ENCODE results near the gene CARD14. TPM values are rescaled to one million over a fixed set of nuclear protein-coding genes. Genes with fewer than 3 reads are reported as not detected.

The CARD14 gene
- total and polyA plus RNA-seq, 2 of the 13 experiments (the other 11 are each of a cell fraction or from before 2014, with no cell fraction given): 0.11 TPM; not detected in 1

DNA sequence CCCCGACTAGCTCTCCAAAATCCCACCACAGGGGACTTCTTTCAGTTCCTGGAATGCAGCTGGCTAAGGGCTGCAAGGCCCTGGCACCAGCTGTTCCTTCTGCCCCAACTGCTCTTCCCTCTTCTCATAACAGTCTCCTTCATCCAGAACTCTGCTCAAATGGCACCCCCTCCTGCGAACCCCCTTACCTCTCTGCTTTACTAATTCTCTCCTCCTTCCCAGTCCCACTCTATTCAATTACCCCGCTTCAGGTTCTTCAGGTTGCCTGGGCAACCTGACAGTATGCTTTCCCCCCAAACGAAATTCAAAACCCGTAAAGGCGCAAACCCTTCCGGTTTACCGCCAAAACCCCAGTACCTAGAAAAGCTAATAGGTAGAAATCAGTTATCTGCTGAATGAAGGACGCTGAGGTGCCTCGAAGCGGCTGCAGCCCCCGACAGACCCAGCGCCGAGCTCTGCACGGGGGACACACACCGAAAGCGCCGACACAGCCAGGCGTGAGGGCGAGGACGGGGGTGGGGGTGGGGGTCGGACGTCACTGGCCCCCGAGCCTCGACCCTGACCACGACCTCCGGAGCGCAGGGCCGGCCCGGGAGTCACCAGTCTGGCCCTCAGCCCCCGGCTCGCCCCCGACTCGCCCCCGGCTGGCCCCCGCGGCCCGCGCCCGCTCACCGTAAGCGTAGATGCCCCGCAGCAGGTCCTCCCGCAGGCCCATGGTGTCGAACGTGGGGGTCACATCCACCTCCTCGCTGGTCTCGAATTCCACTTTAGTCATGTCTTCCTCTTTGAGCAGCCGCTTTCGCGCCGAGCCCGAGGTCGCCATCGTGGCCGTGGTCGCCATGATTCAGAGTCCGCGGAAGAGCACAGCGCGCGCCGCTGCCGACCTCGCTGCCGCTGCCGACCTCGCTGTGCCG is 23.5 kb upstream of the CARD14 start (continued):
- TF ChIP-seq, protein P1, sequence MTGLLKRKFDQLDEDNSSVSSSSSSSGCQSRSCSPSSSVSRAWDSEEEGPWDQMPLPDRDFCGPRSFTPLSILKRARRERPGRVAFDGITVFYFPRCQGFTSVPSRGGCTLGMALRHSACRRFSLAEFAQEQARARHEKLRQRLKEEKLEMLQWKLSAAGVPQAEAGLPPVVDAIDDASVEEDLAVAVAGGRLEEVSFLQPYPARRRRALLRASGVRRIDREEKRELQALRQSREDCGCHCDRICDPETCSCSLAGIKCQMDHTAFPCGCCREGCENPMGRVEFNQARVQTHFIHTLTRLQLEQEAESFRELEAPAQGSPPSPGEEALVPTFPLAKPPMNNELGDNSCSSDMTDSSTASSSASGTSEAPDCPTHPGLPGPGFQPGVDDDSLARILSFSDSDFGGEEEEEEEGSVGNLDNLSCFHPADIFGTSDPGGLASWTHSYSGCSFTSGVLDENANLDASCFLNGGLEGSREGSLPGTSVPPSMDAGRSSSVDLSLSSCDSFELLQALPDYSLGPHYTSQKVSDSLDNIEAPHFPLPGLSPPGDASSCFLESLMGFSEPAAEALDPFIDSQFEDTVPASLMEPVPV (CRISPR knock-in tag; IDR thresholded peaks at IDR 0.05): no peak
- TF ChIP-seq, protein P2, sequence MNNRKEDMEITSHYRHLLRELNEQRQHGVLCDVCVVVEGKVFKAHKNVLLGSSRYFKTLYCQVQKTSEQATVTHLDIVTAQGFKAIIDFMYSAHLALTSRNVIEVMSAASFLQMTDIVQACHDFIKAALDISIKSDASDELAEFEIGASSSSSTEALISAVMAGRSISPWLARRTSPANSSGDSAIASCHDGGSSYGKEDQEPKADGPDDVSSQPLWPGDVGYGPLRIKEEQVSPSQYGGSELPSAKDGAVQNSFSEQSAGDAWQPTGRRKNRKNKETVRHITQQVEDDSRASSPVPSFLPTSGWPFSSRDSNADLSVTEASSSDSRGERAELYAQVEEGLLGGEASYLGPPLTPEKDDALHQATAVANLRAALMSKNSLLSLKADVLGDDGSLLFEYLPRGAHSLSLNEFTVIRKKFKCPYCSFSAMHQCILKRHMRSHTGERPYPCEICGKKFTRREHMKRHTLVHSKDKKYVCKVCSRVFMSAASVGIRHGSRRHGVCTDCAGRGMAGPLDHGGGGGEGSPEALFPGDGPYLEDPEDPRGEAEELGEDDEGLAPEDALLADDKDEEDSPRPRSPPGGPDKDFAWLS (CRISPR knock-in tag; IDR thresholded peaks at IDR 0.05; ENCODE audit: borderline replicate concordance): 0 out of 2 replicates have a peak, but pooled peaks have one; percentile 27
- TF ChIP-seq KAT2B (IDR thresholded peaks at IDR 0.05; ENCODE audit: borderline replicate concordance, low read depth, low read length) (no peak), ZSCAN12 (CRISPR knock-in tag; IDR thresholded peaks at IDR 0.05) (0 out of 2 replicates have a peak, but pooled peaks have one; percentile 87), ZNF629 (CRISPR knock-in tag; conservative IDR thresholded peaks at IDR 0.05) (peak; percentile 8; the same call in 1 of the 2 replicates), SP2 (CRISPR knock-in tag; IDR thresholded peaks at IDR 0.05) (0 out of 2 replicates have a peak, but pooled peaks have one; percentile 37), CEBPB (IDR thresholded peaks at IDR 0.05; ENCODE audit: borderline replicate concordance, low read depth, low read length) (no peak), ZNF547 (CRISPR knock-in tag; IDR thresholded peaks at IDR 0.05) (peak; percentile 66; the same call in 1 of the 2 replicates), RAD51 (IDR thresholded peaks at IDR 0.05; ENCODE audit: borderline replicate concordance) (no peak), RAD21 (CRISPR knock-in tag; IDR thresholded peaks at IDR 0.05) (0 out of 2 replicates have a peak, but pooled peaks have one; percentile 10), ZNF253 (CRISPR knock-in tag; IDR thresholded peaks at IDR 0.05; ENCODE audit: borderline replicate concordance) (no peak), ZNF235 (CRISPR knock-in tag; IDR thresholded peaks at IDR 0.05; ENCODE audit: borderline replicate concordance) (peak; percentile 89; the same call in 1 of the 2 replicates), ZSCAN20 (CRISPR knock-in tag; IDR thresholded peaks at IDR 0.05; ENCODE audit: borderline replicate concordance) (0 out of 2 replicates have a peak, but pooled peaks have one; percentile 47), LCORL (IDR thresholded peaks at IDR 0.05) (no peak), LCORL (CRISPR knock-in tag; IDR thresholded peaks at IDR 0.05) (no peak; the same call in 1 of the 2 replicates), PAX8 (CRISPR knock-in tag; IDR thresholded peaks at IDR 0.05; ENCODE audit: borderline replicate concordance) (0 out of 2 replicates have a peak, but pooled peaks have one; percentile 96), ZNF232 (CRISPR knock-in tag; IDR thresholded peaks at IDR 0.05; ENCODE audit: borderline replicate concordance) (peak; percentile 27; the same call in 1 of the 2 replicates), NCOR1 (IDR thresholded peaks at IDR 0.05; ENCODE audit: borderline replicate concordance, low read length) (no peak), ZNF773 (CRISPR knock-in tag; IDR thresholded peaks at IDR 0.05; ENCODE audit: borderline replicate concordance) (peak; percentile 18; the same call in 1 of the 2 replicates), ZNF205 (CRISPR knock-in tag; IDR thresholded peaks at IDR 0.05) (no peak), RFXAP (CRISPR knock-in tag; IDR thresholded peaks at IDR 0.05; ENCODE audit: borderline replicate concordance) (0 out of 2 replicates have a peak, but pooled peaks have one; percentile 45)
- TF ChIP-seq, protein P3, sequence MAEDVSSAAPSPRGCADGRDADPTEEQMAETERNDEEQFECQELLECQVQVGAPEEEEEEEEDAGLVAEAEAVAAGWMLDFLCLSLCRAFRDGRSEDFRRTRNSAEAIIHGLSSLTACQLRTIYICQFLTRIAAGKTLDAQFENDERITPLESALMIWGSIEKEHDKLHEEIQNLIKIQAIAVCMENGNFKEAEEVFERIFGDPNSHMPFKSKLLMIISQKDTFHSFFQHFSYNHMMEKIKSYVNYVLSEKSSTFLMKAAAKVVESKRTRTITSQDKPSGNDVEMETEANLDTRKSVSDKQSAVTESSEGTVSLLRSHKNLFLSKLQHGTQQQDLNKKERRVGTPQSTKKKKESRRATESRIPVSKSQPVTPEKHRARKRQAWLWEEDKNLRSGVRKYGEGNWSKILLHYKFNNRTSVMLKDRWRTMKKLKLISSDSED (CRISPR knock-in tag; IDR thresholded peaks at IDR 0.05): peak; percentile 22; the same call in 1 of the 2 replicates
- TF ChIP-seq, protein P4, sequence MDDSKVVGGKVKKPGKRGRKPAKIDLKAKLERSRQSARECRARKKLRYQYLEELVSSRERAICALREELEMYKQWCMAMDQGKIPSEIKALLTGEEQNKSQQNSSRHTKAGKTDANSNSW (CRISPR knock-in tag; IDR thresholded peaks at IDR 0.05; ENCODE audit: borderline replicate concordance): no peak
